Tibial artery (tissue), 4 donors: ENCODE results near the gene REEP6.

ENCODE experiments used
- DNase-seq, 2 donors: peaks; one replicate each; pipeline ENCODE4 v3.0.0-alpha.2; 2019
- H3K27ac ChIP-seq, 2 donors: fragments of 200-600 bp; sonication (generic) in 1 of 2; 1 replicate in 1 of 2; 2 replicates in 1 of 2; pipeline ENCODE4 v1.5.1; 2018 to 2019; ENCODE audit warnings: mild to moderate bottlenecking in 1 of 2
- H3K27me3 ChIP-seq, 2 donors: fragments of 200-600 bp; sonication (generic) in 1 of 2; one replicate each; pipeline versions ENCODE4 v1.5.1 to v1.6.0; 2016 to 2019
- H3K36me3 ChIP-seq, 3 donors: fragments of 200-600 bp; sonication (generic) in 2 of 3; one replicate each; pipeline ENCODE4 v1.5.1; 2016 to 2019; ENCODE audit warnings: mild to moderate bottlenecking in 2 of 3
- H3K4me1 ChIP-seq, 4 donors: fragments of 200-600 bp; sonication (generic) in 2 of 4; 1 replicate in 3 of 4; 2 replicates in 1 of 4; pipeline ENCODE4 v1.5.1; 2016 to 2019
- H3K4me3 ChIP-seq, 2 donors: fragments of 200-600 bp; sonication (generic) in 1 of 2; 1 replicate in 1 of 2; 2 replicates in 1 of 2; pipeline ENCODE4 v1.5.1; 2018 to 2019; ENCODE audit warnings: mild to moderate bottlenecking in 2 of 2
- H3K9me3 ChIP-seq, 3 donors: fragments of 200-600 bp; sonication (generic) in 1 of 3; one replicate each; pipeline ENCODE4 v1.5.1; 2016 to 2019
- CTCF ChIP-seq, 2 experiments: fragments of 200-600 bp in 1 of 2; fragments of 450-650 bp in 1 of 2; IDR thresholded peaks; one replicate each; pipeline ENCODE4 v1.5.1; 2017 to 2019; ENCODE audit warnings: antibody characterized with exemption in 2 of 2, mild to moderate bottlenecking in 1 of 2, moderate library complexity in 1 of 2
- intact Hi-C: fragments of 100-400 bp; cut with DNase I; formaldehyde crosslinking; loops from one replicate; pipeline ENCODE4 v1.15.0; 2023; ENCODE audit warnings: low total_unique reads

Gene REEP6

GRCh38 chr19:1491114-1491848 lies at the start of gene REEP6:
Gene REEP6, plus strand, starts transcription at chr19:1491181. Its CDS starts 89 bp downstream, at chr19:1491270.
- Histone ChIP-seq H3K27ac (peak within 1 kb of the TSS; percentile 59 to 62), H3K36me3 (no peaks in the 10 kb centered on the region), H3K4me1 (peaks cover 0 to 21% (median 16%) of the 10 kb centered on the region in 4 donors), H3K27me3 (peaks cover 0 to 29% of the 10 kb centered on the region in 2 donors), H3K4me3 (peak within 1 kb of the TSS; percentile 50 to 63), H3K9me3 (no peaks in the 10 kb centered on the region)
- intact Hi-C loops, result loop anchor here (5.0 kb wide), 1 partner anchor 254 kb away; the partner anchor contains the start of gene CBARP
- TF ChIP-seq CTCF (IDR thresholded peaks at IDR 0.05), result no peak
- no peak for DNase-seq

- intact Hi-C loops, result no loop called here
- DNase-seq, result no peak
These were observed 49.1 kb upstream of the REEP6 start for GRCh38 chr19:1441677-1442438.

GRCh38 chr19:1445185-1445931 lies 45.6 kb upstream of the REEP6 start:
- TF ChIP-seq CTCF (IDR thresholded peaks at IDR 0.05), result peak; percentile 71 to 94
- Histone ChIP-seq H3K9me3 (no peaks in the 10 kb centered on the region), H3K36me3 (peaks cover 26 to 33% (median 26%) of the 10 kb centered on the region in 3 donors), H3K27ac (no peak overlapping the region), H3K4me3 (peak overlapping the region; percentile 10 to 23), H3K4me1 (peaks cover 0 to 36% (median 31%) of the 10 kb centered on the region in 4 donors), H3K27me3 (peaks cover 19 to 52% of the 10 kb centered on the region in 2 donors)
- DNase-seq, result peak in 1 of 2 donors; percentile 41
- intact Hi-C loops, result no loop called here

More at GRCh38 chr19:1441677-1442438, 49.1 kb upstream of the REEP6 start:
- H3K4me1 ChIP-seq, result peaks cover 0 to 48% (median 43%) of the 10 kb centered on the region in 4 donors
- no peak overlapping the region for H3K4me3 ChIP-seq
- no peaks in the 10 kb centered on the region for H3K9me3 ChIP-seq
- TF ChIP-seq CTCF (IDR thresholded peaks at IDR 0.05), result no peak
- no peak overlapping the region for H3K27ac ChIP-seq
- H3K36me3 ChIP-seq, result peaks cover 35 to 43% (median 35%) of the 10 kb centered on the region in 3 donors
- peaks cover 10 to 20% of the 10 kb centered on the region in 2 donors for H3K27me3 ChIP-seq

- no peak for TF ChIP-seq CTCF (IDR thresholded peaks at IDR 0.05)
- Histone ChIP-seq H3K4me1 (peaks cover 0 to 31% (median 26%) of the 10 kb centered on the region in 4 donors), H3K4me3 (peak overlapping the region in 1 of 2 donors; percentile 23), H3K27ac (no peak overlapping the region), H3K27me3 (peaks cover 27 to 60% of the 10 kb centered on the region in 2 donors), H3K36me3 (peaks cover 18 to 25% (median 19%) of the 10 kb centered on the region in 3 donors), H3K9me3 (no peaks in the 10 kb centered on the region)
- intact Hi-C loops, result no loop called here
- no peak for DNase-seq
These were observed 44.9 kb upstream of the REEP6 start for GRCh38 chr19:1445932-1446712.
